WI38 (cell line): ENCODE results near the gene COL5A1.

ENCODE experiments used
- H3K4me3 ChIP-seq: 2 replicates; pipeline ENCODE4 v1.5.1; 2011; ENCODE audit warnings: low read depth, mild to moderate bottlenecking, control low read depth, low read length
- TF ChIP-seq, protein P1 (sequence below): IDR thresholded peaks from 2 replicates; pipeline ENCODE4 v1.5.1; 2012; ENCODE audit warnings: low read depth, mild to moderate bottlenecking, control low read depth, low read length

The COL5A1 gene

DNA sequence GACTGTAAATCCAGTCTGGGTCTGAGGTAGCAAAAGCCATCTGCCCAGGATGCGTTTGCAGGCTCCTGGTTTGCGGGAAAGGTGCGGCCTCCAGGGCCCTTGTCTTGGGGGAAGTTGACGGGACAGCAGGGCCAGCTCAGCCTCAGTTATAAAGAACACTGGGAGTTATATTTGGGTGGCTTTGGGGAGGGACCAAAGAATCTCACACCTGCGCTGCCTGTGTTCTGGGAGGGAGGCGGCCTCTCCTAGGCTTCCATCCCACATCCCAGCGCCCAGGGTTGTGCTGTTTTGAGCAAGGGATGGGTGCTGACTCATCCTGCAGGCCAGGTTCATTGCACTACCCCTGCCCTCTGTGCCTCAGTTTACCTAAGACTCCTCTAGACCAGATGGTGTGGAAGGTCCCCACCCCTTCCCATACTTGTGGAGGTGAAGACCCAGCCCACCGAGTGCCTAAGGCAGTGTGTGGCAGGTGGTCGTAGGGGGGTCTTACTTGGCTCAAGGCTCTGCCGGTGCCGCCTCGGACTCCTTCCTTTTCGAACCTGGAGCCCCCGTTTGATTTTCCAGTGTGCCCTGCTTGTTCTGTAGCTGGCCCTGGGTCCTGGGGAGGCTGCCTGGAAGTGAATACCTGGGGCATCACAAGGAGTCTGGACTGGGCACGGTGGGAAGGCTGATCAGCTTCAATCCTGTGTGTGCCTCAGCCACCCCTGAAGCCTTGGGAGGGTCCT lies 199.7 kb downstream of the COL5A1 start:
- TF ChIP-seq, protein P1, sequence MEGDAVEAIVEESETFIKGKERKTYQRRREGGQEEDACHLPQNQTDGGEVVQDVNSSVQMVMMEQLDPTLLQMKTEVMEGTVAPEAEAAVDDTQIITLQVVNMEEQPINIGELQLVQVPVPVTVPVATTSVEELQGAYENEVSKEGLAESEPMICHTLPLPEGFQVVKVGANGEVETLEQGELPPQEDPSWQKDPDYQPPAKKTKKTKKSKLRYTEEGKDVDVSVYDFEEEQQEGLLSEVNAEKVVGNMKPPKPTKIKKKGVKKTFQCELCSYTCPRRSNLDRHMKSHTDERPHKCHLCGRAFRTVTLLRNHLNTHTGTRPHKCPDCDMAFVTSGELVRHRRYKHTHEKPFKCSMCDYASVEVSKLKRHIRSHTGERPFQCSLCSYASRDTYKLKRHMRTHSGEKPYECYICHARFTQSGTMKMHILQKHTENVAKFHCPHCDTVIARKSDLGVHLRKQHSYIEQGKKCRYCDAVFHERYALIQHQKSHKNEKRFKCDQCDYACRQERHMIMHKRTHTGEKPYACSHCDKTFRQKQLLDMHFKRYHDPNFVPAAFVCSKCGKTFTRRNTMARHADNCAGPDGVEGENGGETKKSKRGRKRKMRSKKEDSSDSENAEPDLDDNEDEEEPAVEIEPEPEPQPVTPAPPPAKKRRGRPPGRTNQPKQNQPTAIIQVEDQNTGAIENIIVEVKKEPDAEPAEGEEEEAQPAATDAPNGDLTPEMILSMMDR, result no peak
- no peak overlapping the region for H3K4me3 ChIP-seq

- H3K4me3 ChIP-seq, result no peak overlapping the region
- TF ChIP-seq, protein P1, result no peak
Observed at GRCh38 chr9:134842321-134842720, 200.7 kb downstream of the COL5A1 start.

DNA sequence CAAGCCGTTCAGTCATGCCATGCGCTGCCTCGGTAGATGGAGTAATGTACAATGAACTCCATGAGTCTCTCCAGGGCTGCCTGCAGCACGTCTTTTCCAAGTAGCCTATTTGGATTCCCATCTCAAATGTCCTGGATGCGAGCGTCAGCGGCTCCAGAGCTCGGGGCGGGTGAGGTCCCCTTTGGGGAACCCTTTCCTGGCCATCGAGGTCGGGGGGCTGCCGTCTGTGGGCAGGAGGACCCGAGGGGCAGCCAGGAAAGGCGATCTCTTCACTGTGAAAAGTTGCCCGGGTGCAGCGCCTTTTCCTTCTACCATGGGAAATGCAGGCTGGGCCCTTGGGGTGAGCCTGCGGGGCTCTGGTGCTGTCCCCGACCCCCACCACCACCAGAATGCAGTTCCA lies 202.1 kb downstream of the COL5A1 start:
- H3K4me3 ChIP-seq, result no peak overlapping the region
- TF ChIP-seq, protein P1, result no peak

GRCh38 chr9:134844821-134845220 lies 203.2 kb downstream of the COL5A1 start:
- TF ChIP-seq, protein P1, result no peak
- H3K4me3 ChIP-seq, result no peak overlapping the region

DNA sequence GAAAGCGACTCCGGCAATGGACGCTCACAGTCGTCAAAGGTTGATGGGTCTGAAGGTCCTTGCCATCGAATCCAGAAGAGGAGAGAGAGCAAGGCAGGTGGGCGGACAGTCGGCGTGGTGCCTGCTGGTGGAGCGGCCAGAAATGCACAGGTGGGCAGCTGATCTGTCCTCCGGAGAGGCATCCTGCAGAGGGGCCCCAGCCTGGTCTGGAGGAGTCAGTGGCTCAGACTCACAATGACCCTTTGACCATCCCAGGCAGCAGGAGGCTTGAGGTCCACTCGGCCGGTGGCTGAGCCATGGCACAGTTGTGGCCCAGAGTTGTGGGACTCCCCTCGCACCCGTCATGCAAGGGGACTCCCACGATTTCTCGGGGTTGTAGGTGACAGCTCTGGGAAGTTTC lies 204.6 kb downstream of the COL5A1 start:
- TF ChIP-seq, protein P1, result no peak
- H3K4me3 ChIP-seq, result no peak overlapping the region

GRCh38 chr9:134846699-134847098 lies 205.1 kb downstream of the COL5A1 start:
- TF ChIP-seq, protein P1, result no peak
- no peak overlapping the region for H3K4me3 ChIP-seq

- H3K4me3 ChIP-seq, result no peak overlapping the region
- TF ChIP-seq, protein P1, result no peak
Observed at GRCh38 chr9:134847138-134847537, 205.5 kb downstream of the COL5A1 start.
